GOT3 (cell line): ENCODE results near the gene SPDYE4.

ENCODE experiments used
- DNase-seq: peaks from one replicate; lab custom pipeline; 2025; ENCODE audit warnings: mixed read lengths; lab: John Stamatoyannopoulos, UW

Gene SPDYE4

DNA sequence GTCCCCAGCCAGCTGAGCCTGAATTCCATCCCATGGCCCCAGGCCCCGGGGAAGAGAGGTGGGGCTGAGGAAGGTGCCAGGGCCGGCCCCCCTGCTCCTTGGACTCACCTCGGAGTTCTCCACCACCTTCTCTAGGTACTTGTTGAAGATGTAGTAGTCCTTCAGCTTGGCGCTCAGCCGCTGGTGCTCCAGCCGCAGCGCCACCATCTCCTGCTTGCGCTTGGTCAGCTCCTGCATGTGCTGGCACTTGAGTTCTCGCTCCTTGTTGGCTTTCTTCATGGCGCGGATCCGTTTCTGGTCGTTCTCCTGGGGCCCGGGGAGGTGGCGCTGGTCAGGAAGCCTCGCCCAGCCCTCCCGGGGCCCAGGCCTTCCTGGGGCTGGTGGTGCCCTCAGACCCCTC lies 17.0 kb downstream of the SPDYE4 start:
- DNase-seq = no peak

DNA sequence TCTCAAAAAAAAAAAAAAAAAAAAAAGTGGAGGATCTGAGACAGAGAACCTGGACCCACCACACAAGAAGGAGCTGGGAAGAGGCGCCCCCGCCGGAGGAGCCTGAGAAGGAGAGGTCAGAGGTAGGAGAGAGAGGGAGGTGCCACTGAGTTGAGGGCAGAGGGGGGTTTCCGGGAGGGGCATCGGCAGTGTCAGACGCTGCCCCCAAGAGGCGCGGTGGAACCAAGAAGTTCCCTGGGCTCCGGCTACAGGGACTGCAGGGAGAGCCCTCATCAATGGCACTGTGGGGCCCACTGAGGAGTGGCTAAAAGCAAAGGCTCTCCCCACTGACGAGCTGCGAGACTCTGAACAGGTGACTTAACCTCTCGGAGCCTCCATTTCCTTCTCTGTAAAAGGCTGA lies 17.9 kb downstream of the SPDYE4 start:
- no peak for DNase-seq

DNA sequence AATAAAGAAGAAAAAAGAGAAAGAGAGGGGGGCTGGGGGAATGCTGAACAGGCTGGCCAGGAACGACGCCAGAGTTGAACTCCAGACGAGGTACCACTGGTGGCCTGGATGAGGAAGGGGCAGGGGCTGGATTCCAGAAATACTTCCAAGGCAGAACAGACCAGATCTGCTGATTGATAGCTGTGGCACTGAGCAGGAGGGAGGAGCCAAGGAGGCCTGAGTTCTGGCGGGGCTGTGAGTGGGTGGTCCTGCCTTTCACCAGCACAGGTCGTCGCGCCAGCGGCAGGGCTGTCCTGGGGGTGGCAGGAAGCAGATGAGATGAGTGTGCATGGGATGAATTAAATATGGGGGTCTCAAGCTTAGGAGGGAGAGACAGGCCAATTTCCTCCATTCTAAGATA lies 19.2 kb downstream of the SPDYE4 start:
- no peak for DNase-seq

DNA sequence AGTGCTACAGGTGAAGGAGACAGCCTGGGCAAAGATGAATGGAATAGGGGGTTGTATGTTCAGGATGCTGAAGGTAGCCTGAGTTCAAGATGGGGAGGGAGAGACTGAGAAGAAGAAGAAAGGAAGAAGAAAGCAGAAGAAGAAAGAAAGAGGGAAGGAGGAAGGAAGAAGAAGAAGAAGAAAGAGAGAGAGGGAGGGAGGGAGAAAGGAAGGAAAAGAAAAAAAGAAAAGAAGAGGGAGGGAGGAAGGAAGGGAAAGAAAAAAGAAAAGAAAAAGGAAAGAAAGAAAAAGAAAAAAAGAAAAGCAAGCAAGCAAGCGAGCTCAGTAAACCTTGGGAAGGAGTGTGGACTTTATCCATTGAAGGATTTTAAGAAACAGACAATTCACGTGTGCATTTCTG lies 21.6 kb downstream of the SPDYE4 start:
- no peak for DNase-seq

DNA sequence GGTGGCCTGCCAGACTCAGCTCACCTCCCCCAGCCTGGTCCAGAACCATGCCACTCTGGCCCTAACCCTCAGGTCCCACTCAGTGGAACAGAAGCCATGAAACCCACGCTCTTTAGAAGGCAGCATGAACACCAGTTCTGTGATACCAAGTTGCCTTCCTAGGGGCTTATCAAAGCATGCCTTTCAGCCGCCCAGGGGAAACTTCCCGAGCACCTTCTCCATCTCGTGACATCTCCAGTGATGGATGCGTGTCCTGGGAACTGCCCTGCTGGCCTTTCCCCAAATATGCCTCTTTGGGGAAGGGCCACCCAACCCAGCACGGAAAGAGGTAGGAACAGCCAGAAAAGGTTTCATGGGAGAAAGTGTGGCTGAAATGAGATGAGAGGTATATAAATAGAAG lies 22.0 kb downstream of the SPDYE4 start:
- no peak for DNase-seq

DNA sequence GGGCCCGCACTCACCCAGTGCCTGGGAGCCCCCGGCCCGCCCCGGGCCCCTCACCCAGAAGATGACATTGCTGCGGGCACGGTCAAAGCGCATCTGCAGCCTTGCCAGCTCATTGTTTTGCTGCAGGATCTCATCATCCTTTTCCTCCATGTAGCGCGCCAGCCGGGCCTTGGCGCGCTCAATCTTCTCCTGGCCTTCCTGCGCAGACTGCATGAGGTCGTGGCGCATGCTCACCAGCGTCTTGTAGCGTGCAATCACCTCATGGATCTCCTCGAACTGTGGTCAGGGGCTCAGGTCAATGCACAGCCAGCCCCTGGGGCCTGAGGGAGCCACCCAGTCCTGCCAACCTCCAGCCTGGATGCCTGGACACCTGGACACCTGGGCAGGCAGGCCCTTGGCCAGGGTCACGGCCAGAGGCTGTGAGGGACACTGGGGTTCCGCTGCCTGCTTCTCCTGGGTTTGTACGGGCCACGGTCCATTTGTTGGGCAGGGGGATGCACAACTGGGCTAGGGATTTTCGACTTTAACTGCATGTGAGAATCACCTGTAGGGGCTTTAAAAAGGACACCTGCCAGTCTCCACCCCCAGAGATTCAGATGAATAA lies 22.9 kb downstream of the SPDYE4 start:
- DNase-seq = no peak

DNA sequence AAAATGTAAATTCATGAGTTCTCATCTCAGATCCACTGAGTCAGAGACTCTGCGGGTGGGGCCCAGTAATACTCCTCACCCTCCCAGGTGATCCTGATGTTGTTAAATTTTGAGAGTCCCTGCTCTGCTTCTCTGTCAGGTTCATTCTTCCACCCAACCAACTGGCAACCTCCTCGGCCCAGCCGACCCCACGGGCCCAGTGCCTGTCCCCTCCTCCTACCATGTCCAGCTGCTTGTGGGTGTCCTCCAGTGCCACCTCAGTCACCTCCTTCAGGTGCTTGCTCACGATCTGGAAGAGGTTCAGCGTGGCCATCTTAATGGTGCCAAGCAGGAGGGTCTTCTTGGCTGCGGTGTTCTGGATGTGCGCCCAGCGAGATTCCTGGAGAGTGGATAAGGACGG lies 23.5 kb downstream of the SPDYE4 start:
- DNase-seq = no peak

DNA sequence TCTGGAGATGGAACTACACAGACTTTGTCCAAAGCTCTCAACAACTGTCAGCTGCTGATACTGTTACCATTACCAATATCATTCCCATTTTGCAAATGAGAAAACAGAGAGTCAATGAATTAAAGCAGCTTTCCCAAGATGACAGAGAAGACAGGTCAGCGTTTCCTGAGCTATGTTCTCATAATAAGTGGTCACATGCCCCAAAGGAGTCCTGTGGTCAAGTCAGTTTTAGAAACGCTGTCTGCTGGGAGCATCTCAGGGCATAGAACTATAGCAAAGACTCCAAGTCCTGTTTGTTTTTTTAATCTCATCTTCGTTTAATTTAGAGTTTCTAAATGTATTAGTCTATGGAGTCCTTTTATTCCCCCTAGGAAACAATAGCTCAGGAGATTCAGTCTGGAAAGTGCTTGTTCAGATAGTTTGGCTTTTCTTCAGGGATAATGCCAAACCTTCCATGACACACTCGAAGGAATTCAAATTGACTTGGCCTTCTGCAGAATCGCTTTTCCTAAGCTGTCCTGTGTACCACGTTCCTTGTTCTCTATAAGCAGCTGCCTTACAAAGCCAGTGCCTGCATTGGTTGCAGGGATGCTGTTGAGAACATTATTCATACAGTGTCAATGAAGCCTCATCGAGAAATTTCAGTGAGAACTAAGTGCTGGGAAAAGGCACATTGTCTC lies 25.8 kb downstream of the SPDYE4 start:
- no peak for DNase-seq

DNA sequence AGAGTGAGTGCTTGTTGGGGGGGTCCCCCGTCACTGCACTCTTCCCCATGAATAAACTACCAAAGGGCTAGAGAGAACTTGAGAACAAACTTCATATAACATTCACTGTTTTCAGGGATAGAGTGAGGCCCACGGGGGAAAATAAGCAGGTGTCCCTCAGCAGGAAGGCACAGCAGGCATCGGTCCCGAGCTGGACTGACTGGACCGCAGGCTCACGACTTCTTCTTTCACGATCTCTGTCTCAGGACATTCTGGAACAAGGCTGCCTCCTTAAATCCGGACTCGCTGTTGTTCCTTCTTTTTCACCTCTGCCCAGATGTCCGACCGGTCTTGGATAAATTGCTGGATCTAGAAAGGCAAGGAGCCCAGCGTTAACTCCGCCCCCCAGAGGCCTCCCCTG lies 28.5 kb downstream of the SPDYE4 start:
- DNase-seq = no peak

DNA sequence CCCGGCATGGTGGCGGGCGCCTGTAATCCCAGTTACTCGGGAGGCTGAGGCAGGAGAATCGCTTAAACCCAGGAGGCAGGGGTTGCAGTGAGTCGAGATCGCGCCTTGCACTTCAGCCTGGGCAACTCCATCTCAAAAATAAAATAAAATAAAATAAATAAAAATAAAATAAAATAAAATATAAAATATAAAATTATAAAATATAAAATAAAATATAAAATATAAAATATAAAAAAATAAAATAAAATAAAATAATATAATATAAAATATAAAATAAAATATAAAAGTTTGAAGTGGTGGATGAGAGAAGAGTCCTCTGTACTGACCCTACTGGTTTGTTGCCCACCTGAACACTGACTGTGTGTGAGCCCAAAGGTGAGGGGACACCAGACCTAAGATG lies 28.9 kb downstream of the SPDYE4 start:
- no peak for DNase-seq

DNA sequence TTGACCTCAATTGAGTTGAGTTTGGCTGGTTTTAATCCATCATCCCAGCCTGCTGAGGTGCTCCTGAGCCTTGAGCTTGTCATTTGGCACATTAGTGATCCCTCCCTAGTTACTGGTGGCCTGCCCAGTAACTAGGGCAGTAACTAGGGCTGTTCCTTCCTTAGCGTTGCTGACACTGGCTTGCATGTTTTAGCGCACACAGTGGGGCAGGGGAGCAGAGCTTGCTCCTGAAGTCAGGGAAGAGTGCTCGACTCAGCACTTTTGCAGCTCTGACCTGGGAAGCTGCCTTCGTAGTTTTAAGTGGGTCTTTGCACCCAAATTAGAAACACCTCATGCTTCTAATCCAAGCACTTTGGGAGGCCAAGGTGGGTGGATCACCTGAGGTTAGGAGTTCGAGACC lies 29.4 kb downstream of the SPDYE4 start:
- no peak for DNase-seq

DNA sequence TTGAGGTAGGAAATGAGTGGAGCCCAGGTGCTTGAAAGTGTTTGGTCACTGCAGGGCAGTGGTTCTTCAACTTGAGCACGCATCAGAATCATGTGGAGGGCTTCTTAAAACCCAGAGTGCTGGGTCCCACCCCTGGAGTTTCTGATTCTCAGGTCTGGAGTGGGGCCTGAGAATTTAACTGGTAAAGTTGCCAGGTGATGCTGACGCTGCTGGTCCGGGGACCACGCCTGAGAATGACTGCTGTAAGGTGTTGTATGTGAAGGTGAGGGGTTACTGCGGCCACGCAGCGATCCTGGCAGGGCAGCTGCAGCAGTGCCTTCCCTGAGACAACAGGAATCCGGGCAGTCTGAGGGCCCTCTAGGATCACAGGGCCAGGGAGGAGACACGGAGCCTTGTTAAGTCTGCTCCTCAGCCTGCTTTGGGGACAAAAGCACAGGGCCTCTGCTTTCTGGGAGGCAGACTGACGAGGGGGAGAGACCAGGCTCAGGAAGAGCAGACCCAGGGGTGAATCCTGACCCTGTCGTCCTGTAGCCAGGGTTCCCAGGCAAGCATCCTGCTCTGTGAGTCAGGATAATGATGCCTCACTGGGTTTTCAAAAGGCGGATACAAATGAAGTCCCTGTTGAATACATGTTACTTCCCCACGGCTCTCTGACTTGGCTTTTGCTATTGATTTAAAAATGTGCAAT lies 30.0 kb downstream of the SPDYE4 start:
- no peak for DNase-seq

DNA sequence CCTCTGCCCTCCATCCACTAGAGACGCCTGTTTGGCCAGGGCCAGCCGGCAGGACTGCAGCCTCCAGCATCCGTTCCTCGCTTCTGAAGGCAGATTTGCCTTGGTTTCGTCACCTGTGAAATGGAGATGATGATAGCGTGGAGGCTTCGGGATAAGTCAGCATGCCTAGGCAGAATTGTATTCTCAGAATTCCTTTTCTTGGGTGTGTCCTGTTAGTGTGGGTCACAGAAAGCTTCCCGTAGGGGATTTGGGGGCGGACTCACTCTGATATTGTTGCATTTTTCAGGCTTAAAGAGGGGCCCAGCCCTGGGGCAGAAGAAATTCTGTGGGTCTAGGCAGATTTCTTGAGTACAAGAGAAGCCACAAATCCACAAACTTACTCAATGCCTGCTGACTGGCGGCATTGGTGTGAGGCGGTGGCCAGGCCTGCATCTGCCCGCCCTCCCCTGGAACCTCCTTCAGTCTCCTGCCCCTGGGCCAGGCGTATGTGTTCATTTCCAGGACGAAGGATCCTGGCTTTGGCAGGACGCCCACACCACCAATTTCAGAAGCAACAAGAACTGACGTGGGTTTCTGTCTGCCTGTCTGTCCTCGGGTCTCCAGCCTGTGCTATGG lies 31.3 kb downstream of the SPDYE4 start:
- DNase-seq = no peak

DNA sequence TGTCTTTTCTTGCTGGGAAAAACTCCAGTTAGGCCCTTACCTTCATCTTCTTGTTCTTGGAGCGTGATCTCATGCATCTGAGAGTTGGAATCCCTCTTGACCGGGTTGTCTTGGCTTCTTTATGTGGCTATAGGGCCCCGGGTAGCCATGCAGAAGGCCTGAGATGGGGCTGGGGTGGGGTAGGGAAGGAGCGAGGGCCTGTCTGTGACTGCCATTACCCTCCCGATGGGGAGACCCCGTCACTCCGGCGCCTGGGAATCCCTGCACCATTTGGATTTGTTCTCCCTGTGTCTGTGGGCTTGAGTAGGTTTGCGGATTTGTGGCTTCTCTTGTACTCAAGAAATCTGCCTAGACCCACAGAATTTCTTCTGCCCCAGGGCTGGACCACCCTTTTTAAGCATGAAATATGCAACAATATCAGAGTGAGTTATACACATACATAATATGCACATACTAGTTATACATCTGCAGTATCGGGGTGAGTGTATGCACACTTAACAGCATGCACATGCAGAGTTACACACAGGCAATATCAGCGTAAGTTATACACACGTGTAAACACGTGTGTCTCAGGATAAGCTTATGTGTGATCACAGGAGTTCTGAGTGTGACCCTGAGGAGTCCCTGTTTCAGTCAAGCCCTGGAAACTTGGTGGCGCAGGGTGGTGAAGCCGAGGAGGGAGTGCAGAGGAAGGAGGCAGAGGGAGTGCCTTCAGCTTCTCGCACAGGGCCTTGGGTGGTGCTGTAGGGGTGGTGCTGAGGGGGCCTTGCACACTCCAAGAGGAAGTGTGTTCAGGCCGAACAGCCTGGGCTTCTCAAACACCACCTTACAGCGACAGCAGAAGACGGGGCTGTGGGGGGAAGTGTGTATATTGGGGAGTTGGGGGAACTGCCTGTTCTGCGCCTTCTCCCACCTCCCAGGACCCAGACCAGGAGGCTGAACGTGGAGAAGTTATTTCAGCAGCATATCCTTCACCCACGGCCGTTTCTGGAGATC lies 32.2 kb downstream of the SPDYE4 start:
- no peak for DNase-seq

DNA sequence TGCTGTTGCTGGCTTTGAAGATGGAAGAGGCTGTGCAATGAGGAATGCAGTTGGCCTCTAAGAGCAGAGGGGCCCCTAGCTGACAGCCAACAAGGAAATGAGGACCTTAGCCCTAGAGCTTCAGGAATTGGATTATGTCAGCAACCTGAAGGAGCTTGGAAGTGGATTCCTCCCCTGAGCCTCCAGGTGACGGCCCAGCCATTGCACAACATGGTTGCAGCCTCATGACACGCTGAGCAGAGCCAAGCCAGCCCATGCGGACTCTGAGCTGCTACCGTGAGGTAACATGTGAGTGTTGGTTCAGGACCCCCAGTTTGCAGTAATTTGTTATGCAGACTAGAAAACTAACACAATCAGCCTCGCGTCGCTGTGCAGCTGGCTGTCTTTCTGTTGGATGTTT lies 33.9 kb downstream of the SPDYE4 start:
- no peak for DNase-seq

DNA sequence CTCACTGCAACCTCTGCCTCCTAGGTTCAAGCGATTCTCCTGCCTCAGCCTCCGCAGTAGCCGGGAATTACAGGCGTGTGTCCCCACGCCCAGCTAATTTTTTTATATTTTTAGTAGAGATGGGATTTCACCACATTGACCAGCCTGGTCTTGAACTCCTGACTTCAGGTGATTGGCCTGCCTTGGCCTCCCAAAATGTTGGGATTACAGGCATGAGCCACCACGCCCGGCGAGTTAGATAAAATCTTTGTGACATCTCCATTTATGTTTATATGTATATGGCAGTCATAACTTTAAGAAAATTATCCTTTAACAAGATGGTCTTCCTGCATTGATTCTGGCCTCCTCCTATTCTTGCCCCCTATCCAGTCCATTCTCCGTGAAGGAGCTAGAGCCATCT lies 37.8 kb downstream of the SPDYE4 start:
- DNase-seq = no peak

DNA sequence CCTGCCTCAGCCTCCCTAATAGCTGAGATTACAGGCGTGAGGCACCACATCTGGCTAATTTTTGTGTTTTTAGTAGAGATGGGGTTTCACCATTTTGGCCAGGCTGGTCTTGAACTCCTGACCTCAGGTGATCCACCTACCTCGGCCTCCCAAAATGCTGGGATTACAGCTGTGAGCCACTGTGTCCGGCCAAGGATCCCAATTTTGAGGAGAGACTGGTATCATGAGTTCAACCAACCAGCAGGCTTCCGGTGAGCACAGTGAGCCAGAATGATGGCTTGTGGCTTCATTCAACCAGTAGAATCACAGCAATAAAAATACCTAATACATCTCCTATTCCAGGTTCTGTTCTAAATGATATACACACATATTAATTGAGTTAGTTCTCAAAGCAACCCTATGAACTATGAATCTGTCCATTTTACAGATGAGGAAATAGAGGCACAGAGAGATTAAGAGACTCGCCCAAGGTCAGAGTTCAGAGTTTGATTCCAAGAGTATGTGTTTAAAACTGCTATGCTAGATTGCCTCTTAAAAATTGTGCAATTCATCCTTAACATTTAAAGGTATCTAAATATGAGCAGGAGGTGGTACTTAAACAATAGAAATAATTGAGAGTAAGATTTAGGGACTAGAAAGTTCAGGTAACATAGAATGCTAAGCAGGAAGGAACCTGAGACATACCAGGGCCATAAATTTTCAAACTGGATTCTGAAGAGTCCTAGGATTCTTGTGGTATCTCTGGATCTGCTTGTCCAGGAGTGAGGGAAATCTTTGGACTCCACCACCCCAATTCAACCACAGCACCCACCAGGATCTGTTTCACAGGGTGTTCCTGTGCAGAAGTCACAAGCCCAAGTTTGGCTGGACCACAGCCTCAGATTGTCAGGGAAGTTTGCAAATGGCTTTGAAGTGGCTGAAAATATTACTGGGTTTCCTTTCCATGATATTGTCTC lies 38.8 kb downstream of the SPDYE4 start:
- no peak for DNase-seq

DNA sequence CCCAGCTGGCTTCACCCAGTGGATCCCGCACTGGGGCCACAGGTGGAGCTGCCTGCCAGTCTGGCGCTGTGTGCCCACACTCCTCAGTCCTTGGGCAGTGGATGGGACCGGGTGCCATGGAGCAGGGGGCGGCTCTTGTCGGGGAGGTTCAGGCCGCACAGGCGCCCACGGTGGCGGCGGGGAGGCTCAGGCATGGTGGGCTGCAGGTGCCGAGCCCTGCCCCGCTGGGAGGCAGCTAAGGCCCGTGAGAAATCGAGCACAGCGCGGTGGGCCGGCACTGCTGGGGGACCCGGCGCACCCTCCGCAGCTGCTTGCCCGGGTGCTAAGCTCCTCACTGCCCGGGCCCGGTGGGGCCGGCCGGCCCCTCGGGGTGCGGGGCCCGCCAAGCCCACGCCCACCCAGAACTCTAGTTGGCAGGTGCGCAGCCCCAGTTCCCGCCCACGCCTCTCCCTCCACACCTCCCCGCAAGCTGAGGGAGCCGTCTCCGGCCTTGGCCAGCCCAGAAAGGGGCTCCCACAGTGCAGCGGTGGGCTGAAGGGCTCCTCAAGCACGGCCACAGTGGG lies 40.3 kb downstream of the SPDYE4 start:
- no peak for DNase-seq

DNA sequence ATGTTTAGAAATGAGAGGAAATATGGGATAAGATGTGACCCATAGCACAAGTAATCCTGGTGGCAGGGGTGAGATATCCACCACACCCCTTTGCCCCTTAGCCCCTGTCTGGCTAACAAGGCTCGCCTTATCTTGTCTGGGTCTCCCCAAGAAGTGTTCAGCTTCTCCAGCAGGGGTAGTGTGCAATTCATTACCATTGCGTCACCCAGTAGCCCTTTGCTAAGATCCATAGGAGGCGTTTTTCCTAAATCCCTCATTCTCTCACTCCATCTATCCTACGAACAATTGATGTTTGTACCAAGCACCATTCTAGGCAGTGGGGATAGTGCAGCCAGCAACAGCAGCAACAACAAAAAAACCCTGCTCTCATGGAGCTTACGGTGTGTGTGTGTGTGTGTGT lies 44.5 kb downstream of the SPDYE4 start:
- no peak for DNase-seq

DNA sequence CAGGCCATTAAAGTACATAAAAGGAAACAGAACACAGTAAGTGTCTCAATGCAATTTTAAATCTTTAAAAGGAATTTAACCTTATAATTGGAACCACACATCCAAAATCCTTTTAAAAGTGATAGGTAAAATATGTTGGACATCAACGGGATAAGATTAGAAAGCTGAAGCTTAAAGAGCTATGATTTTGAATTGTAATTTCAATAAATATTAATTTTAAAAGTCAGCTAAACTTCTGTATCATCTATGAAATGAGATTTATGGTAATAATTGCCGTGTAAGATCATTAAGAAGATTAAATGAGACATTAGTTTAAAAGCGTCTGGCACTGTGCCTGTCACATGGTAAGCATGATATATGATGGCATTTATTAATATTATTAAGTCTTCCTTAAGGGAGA lies 45.0 kb downstream of the SPDYE4 start:
- DNase-seq = no peak
